ENCODE results near the gene MRFAP1. TPM values are rescaled to one million over a fixed set of nuclear protein-coding genes. Genes with fewer than 3 reads are reported as not detected.

MRFAP1 gene
- polyA plus RNA-seq, 4 donors, result 226 to 324 (median 276) TPM

GRCh38 chr4:6613676-6614651 lies 26.5 kb upstream of the MRFAP1 start:
- 87 to 92% (median 89%) methylated on average over 17 of the region's 17 CpGs for WGBS, 3 donors
- no peak for FAIRE-seq
- no peaks in the 10 kb centered on the region for H3K9me3 ChIP-seq (ENCODE audit: control insufficient read depth in 2 of 2, insufficient read depth in 1 of 2, low read depth in 1 of 2, low read length in 1 of 2)
- no peaks in the 10 kb centered on the region for H3K4me1 ChIP-seq (ENCODE audit: control insufficient read depth in 3 of 3, insufficient read depth in 2 of 3, low read depth in 1 of 3, low read length in 2 of 3)
- peaks cover 5 to 82% (median 6%) of the 10 kb centered on the region in 3 donors for H3K36me3 ChIP-seq (ENCODE audit: control insufficient read depth in 3 of 3, insufficient read depth in 2 of 3, low read depth in 1 of 3, low read length in 3 of 3)
- DNase-seq, result no peak
- no peak overlapping the region for H3K27ac ChIP-seq (ENCODE audit: low read depth in 1 of 3, low read length in 2 of 3)
- no peak overlapping the region for H3K4me3 ChIP-seq (ENCODE audit: low read depth in 1 of 3, low read length in 3 of 3)
- no peaks in the 10 kb centered on the region for H3K27me3 ChIP-seq (ENCODE audit: control insufficient read depth in 3 of 3, insufficient read depth in 3 of 3, low read length in 3 of 3)

- DNase-seq, result no peak
- no peaks in the 10 kb centered on the region for H3K9me3 ChIP-seq (ENCODE audit: control insufficient read depth in 2 of 2, insufficient read depth in 1 of 2, low read depth in 1 of 2, low read length in 1 of 2)
- 75 to 85% (median 81%) methylated on average over 11 of the region's 11 CpGs for WGBS, 3 donors
- H3K4me1 ChIP-seq (ENCODE audit: control insufficient read depth in 3 of 3, insufficient read depth in 2 of 3, low read depth in 1 of 3, low read length in 2 of 3), result no peaks in the 10 kb centered on the region
- peaks cover 5 to 82% (median 11%) of the 10 kb centered on the region in 3 donors for H3K36me3 ChIP-seq (ENCODE audit: control insufficient read depth in 3 of 3, insufficient read depth in 2 of 3, low read depth in 1 of 3, low read length in 3 of 3)
- H3K27me3 ChIP-seq (ENCODE audit: control insufficient read depth in 3 of 3, insufficient read depth in 3 of 3, low read length in 3 of 3), result no peaks in the 10 kb centered on the region
- H3K4me3 ChIP-seq (ENCODE audit: low read depth in 1 of 3, low read length in 3 of 3), result no peak overlapping the region
- H3K27ac ChIP-seq (ENCODE audit: low read depth in 1 of 3, low read length in 2 of 3), result no peak overlapping the region
- no peak for FAIRE-seq
Observed at GRCh38 chr4:6614701-6615230, 25.7 kb upstream of the MRFAP1 start.

GRCh38 chr4:6616087-6616995 lies 24.1 kb upstream of the MRFAP1 start:
- Histone ChIP-seq H3K27me3 (ENCODE audit: control insufficient read depth in 3 of 3, insufficient read depth in 3 of 3, low read length in 3 of 3) (no peaks in the 10 kb centered on the region), H3K27ac (ENCODE audit: low read depth in 1 of 3, low read length in 2 of 3) (no peak overlapping the region), H3K9me3 (ENCODE audit: control insufficient read depth in 2 of 2, insufficient read depth in 1 of 2, low read depth in 1 of 2, low read length in 1 of 2) (no peaks in the 10 kb centered on the region), H3K36me3 (ENCODE audit: control insufficient read depth in 3 of 3, insufficient read depth in 2 of 3, low read depth in 1 of 3, low read length in 3 of 3) (peaks cover 4 to 76% (median 9%) of the 10 kb centered on the region in 3 donors), H3K4me3 (ENCODE audit: low read depth in 1 of 3, low read length in 3 of 3) (no peak overlapping the region), H3K4me1 (ENCODE audit: control insufficient read depth in 3 of 3, insufficient read depth in 2 of 3, low read depth in 1 of 3, low read length in 2 of 3) (no peaks in the 10 kb centered on the region)
- FAIRE-seq (no peak), DNase-seq (no peak)
- 95 to 98% (median 96%) methylated on average over 18 of the region's 18 CpGs for WGBS, 3 donors

GRCh38 chr4:6617246-6617645 lies 23.2 kb upstream of the MRFAP1 start:
- no peaks in the 10 kb centered on the region for H3K27me3 ChIP-seq (ENCODE audit: control insufficient read depth in 3 of 3, insufficient read depth in 3 of 3, low read length in 3 of 3)
- H3K4me3 ChIP-seq (ENCODE audit: low read depth in 1 of 3, low read length in 3 of 3), result no peak overlapping the region
- FAIRE-seq (no peak), DNase-seq (no peak)
- H3K36me3 ChIP-seq (ENCODE audit: control insufficient read depth in 3 of 3, insufficient read depth in 2 of 3, low read depth in 1 of 3, low read length in 3 of 3), result peaks cover 2 to 72% (median 11%) of the 10 kb centered on the region in 3 donors
- no peaks in the 10 kb centered on the region for H3K9me3 ChIP-seq (ENCODE audit: control insufficient read depth in 2 of 2, insufficient read depth in 1 of 2, low read depth in 1 of 2, low read length in 1 of 2)
- no peaks in the 10 kb centered on the region for H3K4me1 ChIP-seq (ENCODE audit: control insufficient read depth in 3 of 3, insufficient read depth in 2 of 3, low read depth in 1 of 3, low read length in 2 of 3)
- H3K27ac ChIP-seq (ENCODE audit: low read depth in 1 of 3, low read length in 2 of 3), result no peak overlapping the region
- WGBS, 3 donors, result 97 to 98% (median 97%) methylated on average over 10 of the region's 10 CpGs

- H3K27me3 ChIP-seq (ENCODE audit: control insufficient read depth in 3 of 3, insufficient read depth in 3 of 3, low read length in 3 of 3), result no peaks in the 10 kb centered on the region
- peaks cover 2 to 63% (median 11%) of the 10 kb centered on the region in 3 donors for H3K36me3 ChIP-seq (ENCODE audit: control insufficient read depth in 3 of 3, insufficient read depth in 2 of 3, low read depth in 1 of 3, low read length in 3 of 3)
- FAIRE-seq (no peak), DNase-seq (no peak)
- no peak overlapping the region for H3K27ac ChIP-seq (ENCODE audit: low read depth in 1 of 3, low read length in 2 of 3)
- H3K4me3 ChIP-seq (ENCODE audit: low read depth in 1 of 3, low read length in 3 of 3), result no peak overlapping the region
- H3K4me1 ChIP-seq (ENCODE audit: control insufficient read depth in 3 of 3, insufficient read depth in 2 of 3, low read depth in 1 of 3, low read length in 2 of 3), result no peaks in the 10 kb centered on the region
- WGBS, 3 donors, result 89 to 92% (median 89%) methylated on average over 19 of the region's 19 CpGs
- no peaks in the 10 kb centered on the region for H3K9me3 ChIP-seq (ENCODE audit: control insufficient read depth in 2 of 2, insufficient read depth in 1 of 2, low read depth in 1 of 2, low read length in 1 of 2)
Observed at GRCh38 chr4:6618386-6619115, 21.9 kb upstream of the MRFAP1 start.

- peaks cover 2 to 62% (median 11%) of the 10 kb centered on the region in 3 donors for H3K36me3 ChIP-seq (ENCODE audit: control insufficient read depth in 3 of 3, insufficient read depth in 2 of 3, low read depth in 1 of 3, low read length in 3 of 3)
- DNase-seq (no peak), FAIRE-seq (no peak)
- 95 to 98% (median 96%) methylated on average over 13 of the region's 13 CpGs for WGBS, 3 donors
- no peak overlapping the region for H3K27ac ChIP-seq (ENCODE audit: low read depth in 1 of 3, low read length in 2 of 3)
- H3K4me3 ChIP-seq (ENCODE audit: low read depth in 1 of 3, low read length in 3 of 3), result no peak overlapping the region
- H3K27me3 ChIP-seq (ENCODE audit: control insufficient read depth in 3 of 3, insufficient read depth in 3 of 3, low read length in 3 of 3), result no peaks in the 10 kb centered on the region
- H3K9me3 ChIP-seq (ENCODE audit: control insufficient read depth in 2 of 2, insufficient read depth in 1 of 2, low read depth in 1 of 2, low read length in 1 of 2), result no peaks in the 10 kb centered on the region
- H3K4me1 ChIP-seq (ENCODE audit: control insufficient read depth in 3 of 3, insufficient read depth in 2 of 3, low read depth in 1 of 3, low read length in 2 of 3), result no peaks in the 10 kb centered on the region
Observed at GRCh38 chr4:6619116-6619465, 21.4 kb upstream of the MRFAP1 start.

- Histone ChIP-seq H3K27me3 (ENCODE audit: control insufficient read depth in 3 of 3, insufficient read depth in 3 of 3, low read length in 3 of 3) (no peaks in the 10 kb centered on the region), H3K4me3 (ENCODE audit: low read depth in 1 of 3, low read length in 3 of 3) (no peak overlapping the region), H3K4me1 (ENCODE audit: control insufficient read depth in 3 of 3, insufficient read depth in 2 of 3, low read depth in 1 of 3, low read length in 2 of 3) (no peaks in the 10 kb centered on the region), H3K9me3 (ENCODE audit: control insufficient read depth in 2 of 2, insufficient read depth in 1 of 2, low read depth in 1 of 2, low read length in 1 of 2) (no peaks in the 10 kb centered on the region), H3K36me3 (ENCODE audit: control insufficient read depth in 3 of 3, insufficient read depth in 2 of 3, low read depth in 1 of 3, low read length in 3 of 3) (peaks cover 2 to 56% (median 10%) of the 10 kb centered on the region in 3 donors), H3K27ac (ENCODE audit: low read depth in 1 of 3, low read length in 2 of 3) (no peak overlapping the region)
- no peak for FAIRE-seq
- 91 to 95% (median 94%) methylated on average over 22 to 24 of the region's 24 CpGs for WGBS, 3 donors
- no peak for DNase-seq
Observed at GRCh38 chr4:6619466-6620255, 20.8 kb upstream of the MRFAP1 start.
